CD4-positive, alpha-beta memory T cell (primary cell): ENCODE data around the gene TAF6L. TPM values are rescaled to one million over a fixed set of nuclear protein-coding genes. Genes with fewer than 3 reads are reported as not detected.

Experiments
- CTCF ChIA-PET: fragments of 350-600 bp; sonication (Branson Sonifier 250); formaldehyde crosslinking; loops from one replicate; lab custom pipeline; 2021; ENCODE audit warnings: inconsistent platforms; ENCODE audit not compliant: partially characterized antibody; lab: Charles Lee
- POLR2A ChIA-PET: fragments of 350-600 bp; sonication (Branson Sonifier 250); formaldehyde crosslinking; loops from one replicate; lab custom pipeline; 2021; ENCODE audit not compliant: partially characterized antibody; lab: Charles Lee
- DNase-seq, 5 donors: peaks; one replicate each; pipeline versions ENCODE4 v3.0.0 to v3.0.0-alpha.2; 2020 to 2022; ENCODE audit warnings: mixed read lengths in 1 of 5
- H3K27ac ChIP-seq: one replicate; pipeline ENCODE4 v1.7.0; 2013; ENCODE audit warnings: low read depth, low read length
- H3K27me3 ChIP-seq: 2 replicates; pipeline ENCODE4 v1.7.0; 2013; ENCODE audit warnings: mild to moderate bottlenecking, low read length, moderate library complexity; ENCODE audit not compliant: insufficient read depth
- H3K36me3 ChIP-seq: 2 replicates; pipeline ENCODE4 v1.7.0; 2013; ENCODE audit warnings: mild to moderate bottlenecking, low read length, moderate library complexity; ENCODE audit not compliant: insufficient read depth
- H3K4me1 ChIP-seq: 2 replicates; pipeline ENCODE4 v1.7.0; 2013; ENCODE audit warnings: mild to moderate bottlenecking, low read length, moderate library complexity; ENCODE audit not compliant: insufficient read depth
- H3K4me3 ChIP-seq, 2 donors: one replicate each; pipeline ENCODE4 v1.7.0; 2013; ENCODE audit warnings: low read length in 2 of 2, mild to moderate bottlenecking in 1 of 2
- H3K9me3 ChIP-seq, 2 donors: one replicate each; pipeline ENCODE4 v1.7.0; 2013; ENCODE audit warnings: low read length in 2 of 2, control low read depth in 1 of 2; ENCODE audit not compliant: control insufficient read depth in 1 of 2
- H3K27ac Mint-ChIP-seq, 7 donors: one replicate each; pipeline ENCODE4 v1.8.0; 2020 to 2021; ENCODE audit warnings: mixed read lengths in 7 of 7, mild to moderate bottlenecking in 6 of 7, inconsistent platforms in 3 of 7, moderate library complexity in 3 of 7
- H3K27me3 Mint-ChIP-seq, 2 donors: one replicate each; pipeline ENCODE4 v1.8.0; 2020 to 2021; ENCODE audit warnings: mixed read lengths in 2 of 2
- H3K36me3 Mint-ChIP-seq, 2 donors: one replicate each; pipeline ENCODE4 v1.8.0; 2020 to 2021; ENCODE audit warnings: mixed read lengths in 2 of 2, inconsistent platforms in 1 of 2, mild to moderate bottlenecking in 1 of 2
- H3K4me1 Mint-ChIP-seq, 4 donors: one replicate each; pipeline ENCODE4 v1.8.0; 2020 to 2021; ENCODE audit warnings: mixed read lengths in 4 of 4, mild to moderate bottlenecking in 1 of 4
- H3K4me3 Mint-ChIP-seq, 8 donors: one replicate each; pipeline ENCODE4 v1.8.0; 2020 to 2021; ENCODE audit warnings: mixed read lengths in 8 of 8, mild to moderate bottlenecking in 7 of 8, moderate library complexity in 6 of 8, inconsistent platforms in 3 of 8
- H3K9me3 Mint-ChIP-seq, 8 donors: one replicate each; pipeline ENCODE4 v1.8.0; 2020 to 2021; ENCODE audit warnings: mixed read lengths in 8 of 8, mild to moderate bottlenecking in 5 of 8, inconsistent platforms in 3 of 8, moderate library complexity in 1 of 8
- intact Hi-C: fragments of 100-400 bp; cut with micrococcal nuclease; formaldehyde crosslinking; loops from one replicate; pipeline ENCODE4 v1.15.1; 2023
- polyA plus RNA-seq, 2 donors: library from polyadenylated mRNA; unstranded; fragments of 300-500 nt; fragmentation: Illumina TruSeq; gene quantifications; one replicate each; pipeline ENCODE4 v1.2.3, GENCODE V29; 2021
- total RNA-seq, 2 experiments: library from RNA; stranded (reverse); gene quantifications; one replicate each; pipeline ENCODE4 v1.2.3, GENCODE V29; 2021

Gene TAF6L
- total and polyA plus RNA-seq, 4 experiments from 2014 or later, result 5.7 to 34.0 (median 18.4) TPM

GRCh38 chr11:62796281-62796680 is 25.1 kb downstream of the TAF6L start:
- no peaks in the 10 kb centered on the region for H3K27me3 ChIP-seq
- CTCF ChIA-PET, result interaction anchor here (0.7 to 3.4 kb wide), 2 partner anchors 10 to 11 kb away, joined by 3 to 19 read pairs; no protein-coding TSS in a partner anchor
- Mint-ChIP-seq H3K36me3 (peaks cover 57 to 78% of the 10 kb centered on the region in 2 donors), H3K9me3 (peaks cover 0 to 2% (median 0%) of the 10 kb centered on the region in 8 donors), H3K4me1 (peaks cover 14 to 29% (median 17%) of the 10 kb centered on the region in 4 donors), H3K4me3 (no peak overlapping the region), H3K27ac (peak overlapping the region in 4 of 7 donors; percentile 29 to 71 (median 54)), H3K27me3 (no peaks in the 10 kb centered on the region)
- no peaks in the 10 kb centered on the region for H3K9me3 ChIP-seq
- intact Hi-C loops, result loop anchor here (1.0 kb wide), 1 partner anchor 11 kb away; no protein-coding TSS in a partner anchor
- no peak overlapping the region for H3K27ac ChIP-seq
- H3K36me3 ChIP-seq, result peaks cover 83% of the 10 kb centered on the region
- peaks cover 12% of the 10 kb centered on the region for H3K4me1 ChIP-seq
- no peak overlapping the region for H3K4me3 ChIP-seq
- POLR2A ChIA-PET, result interaction anchor here (1.1 to 25.8 kb wide), 9 partner anchors 8 to 204 kb away, joined by 3 to 801 read pairs (median 4); partner anchors contain the start of genes C11orf98, CSKMT, NXF1 and STX5
- DNase-seq, result no peak

GRCh38 chr11:62799486-62799885 is 28.3 kb downstream of the TAF6L start:
- no peaks in the 10 kb centered on the region for H3K9me3 ChIP-seq
- H3K4me1 ChIP-seq, result peaks cover 13% of the 10 kb centered on the region
- H3K27ac ChIP-seq, result no peak overlapping the region
- H3K4me1 Mint-ChIP-seq, result peaks cover 16 to 30% (median 21%) of the 10 kb centered on the region in 4 donors
- H3K9me3 Mint-ChIP-seq, result peaks cover 0 to 2% (median 0%) of the 10 kb centered on the region in 8 donors
- H3K27me3 ChIP-seq, result no peaks in the 10 kb centered on the region
- POLR2A ChIA-PET, result interaction anchor here (1.5 to 25.8 kb wide), 4 partner anchors 8 to 56 kb away, joined by 3 to 801 read pairs (median 132); partner anchors contain the start of genes POLR2G, STX5, TEX54 and TMEM179B
- peak overlapping the region in 4 of 7 donors; percentile 7 to 57 (median 47) for H3K27ac Mint-ChIP-seq
- H3K27me3 Mint-ChIP-seq, result no peaks in the 10 kb centered on the region
- H3K36me3 Mint-ChIP-seq, result peaks cover 57 to 86% of the 10 kb centered on the region in 2 donors
- CTCF ChIA-PET, result interaction anchor here (0.7 to 2.5 kb wide), 2 partner anchors 11 to 40 kb away, joined by 3 to 7 read pairs; partner anchors contain the start of genes TMEM179B and WDR74
- intact Hi-C loops, result no loop called here
- peaks cover 85% of the 10 kb centered on the region for H3K36me3 ChIP-seq
- H3K4me3 Mint-ChIP-seq, result no peak overlapping the region
- no peak overlapping the region for H3K4me3 ChIP-seq
- no peak for DNase-seq

- no peak overlapping the region for H3K27ac ChIP-seq
- no peak overlapping the region for H3K4me3 Mint-ChIP-seq
- H3K4me1 Mint-ChIP-seq, result peaks cover 22 to 37% (median 27%) of the 10 kb centered on the region in 4 donors
These were observed 29.9 kb downstream of the TAF6L start for GRCh38 chr11:62801071-62801470.

GRCh38 chr11:62804310-62805075 is 33.3 kb downstream of the TAF6L start:
- Histone ChIP-seq H3K27ac (peak overlapping the region; percentile 94), H3K9me3 (no peaks in the 10 kb centered on the region), H3K27me3 (no peaks in the 10 kb centered on the region), H3K4me3 (peak overlapping the region; percentile 87 to 93), H3K36me3 (peaks cover 37% of the 10 kb centered on the region), H3K4me1 (peaks cover 22% of the 10 kb centered on the region)
- peaks cover 20 to 43% (median 32%) of the 10 kb centered on the region in 4 donors for H3K4me1 Mint-ChIP-seq
- H3K4me3 Mint-ChIP-seq, result peak overlapping the region; percentile 97 to 100 (median 99)
- DNase-seq, result no peak
- H3K36me3 Mint-ChIP-seq, result peaks cover 28 to 50% of the 10 kb centered on the region in 2 donors
- ChIA-PET POLR2A (interaction anchor here (0.6 to 25.8 kb wide), 12 partner anchors 11 to 212 kb away, joined by 3 to 801 read pairs (median 4); partner anchors contain the start of genes HNRNPUL2, POLR2G, SLC3A2 and STX5), CTCF (interaction anchor here (1.4 kb wide), 1 partner anchor 17 kb away, joined by 7 read pairs; the partner anchor contains the start of gene TMEM179B)
- peaks cover 0 to 2% of the 10 kb centered on the region in 2 donors for H3K27me3 Mint-ChIP-seq
- H3K27ac Mint-ChIP-seq, result peak overlapping the region; percentile 97 to 99 (median 98)
- peaks cover 0 to 3% (median 0%) of the 10 kb centered on the region in 8 donors for H3K9me3 Mint-ChIP-seq
- intact Hi-C loops, result loop anchor here (1.0 kb wide), 7 partner anchors 12 to 77 kb away; partner anchors contain the start of genes STX5, TEX54, TMEM179B and TMEM223

More at GRCh38 chr11:62801071-62801470, 29.9 kb downstream of the TAF6L start:
- Mint-ChIP-seq H3K27me3 (peaks cover 0 to 2% of the 10 kb centered on the region in 2 donors), H3K9me3 (peaks cover 0 to 5% (median 0%) of the 10 kb centered on the region in 8 donors), H3K27ac (peak overlapping the region in 2 of 7 donors; percentile 15 to 97), H3K36me3 (peaks cover 43 to 81% of the 10 kb centered on the region in 2 donors)
- H3K36me3 ChIP-seq, result peaks cover 69% of the 10 kb centered on the region
- H3K4me3 ChIP-seq, result no peak overlapping the region
- intact Hi-C loops, result no loop called here
- POLR2A ChIA-PET, result interaction anchor here (1.0 to 25.8 kb wide), 5 partner anchors 10 to 80 kb away, joined by 3 to 801 read pairs (median 76); partner anchors contain the start of genes SLC3A2, STX5, TAF6L and TEX54
- no peaks in the 10 kb centered on the region for H3K27me3 ChIP-seq
- CTCF ChIA-PET, result interaction anchor here (0.7 to 2.5 kb wide), 5 partner anchors 13 to 376 kb away, joined by 3 to 7 read pairs (median 4); partner anchors contain the start of gene TMEM179B
- peaks cover 19% of the 10 kb centered on the region for H3K4me1 ChIP-seq
- H3K9me3 ChIP-seq, result no peaks in the 10 kb centered on the region
- DNase-seq, result no peak

- Mint-ChIP-seq H3K4me3 (peak within 1 kb of the TSS; percentile 97 to 100 (median 99)), H3K9me3 (peaks cover 0 to 3% (median 0%) of the 10 kb centered on the region in 8 donors), H3K27me3 (peaks cover 0 to 2% of the 10 kb centered on the region in 2 donors), H3K4me1 (peaks cover 20 to 43% (median 31%) of the 10 kb centered on the region in 4 donors), H3K36me3 (peaks cover 21 to 44% of the 10 kb centered on the region in 2 donors), H3K27ac (peak within 1 kb of the TSS; percentile 97 to 100 (median 99))
- peak; percentile 90 to 98 (median 96) for DNase-seq
- Histone ChIP-seq H3K9me3 (no peaks in the 10 kb centered on the region), H3K27ac (peak within 1 kb of the TSS; percentile 94), H3K27me3 (no peaks in the 10 kb centered on the region), H3K4me3 (peak within 1 kb of the TSS; percentile 87 to 93), H3K36me3 (peaks cover 29% of the 10 kb centered on the region), H3K4me1 (peaks cover 22% of the 10 kb centered on the region)
- intact Hi-C loops, result loop anchor here (1.0 kb wide), 7 partner anchors 13 to 76 kb away; partner anchors contain the start of genes STX5, TEX54, TMEM179B and TMEM223
- CTCF ChIA-PET, result interaction anchor here (0.8 to 1.3 kb wide), 4 partner anchors 9 to 57 kb away, joined by 3 to 12 read pairs (median 4); no protein-coding TSS in a partner anchor
- POLR2A ChIA-PET, result interaction anchor here (0.7 to 25.8 kb wide), 22 partner anchors 10 to 231 kb away, joined by 3 to 801 read pairs (median 6); partner anchors contain the start of genes BSCL2, C11orf98, CSKMT and EEF1G
These were observed 34.1 kb downstream of the TAF6L start, which contains the start of gene NXF1 for GRCh38 chr11:62805076-62805892. NXF1 (minus strand) TSS chr11:62805440; CDS start chr11:62805356, 84 bp downstream.
